T1000 (cell line): ENCODE results near the gene IQGAP3.

ENCODE experiments used
- DNase-seq: peaks from one replicate; lab custom pipeline; 2025; ENCODE audit warnings: mixed read lengths; lab: John Stamatoyannopoulos, UW

Gene IQGAP3

GRCh38 chr1:156511644-156512043, 60.7 kb downstream of the IQGAP3 start:
- DNase-seq: no peak

- no peak for DNase-seq
These were observed 61.7 kb downstream of the IQGAP3 start for GRCh38 chr1:156510709-156511108.

GRCh38 chr1:156509424-156510034, 62.8 kb downstream of the IQGAP3 start:
- DNase-seq: no peak

GRCh38 chr1:156508955-156509234, 63.5 kb downstream of the IQGAP3 start:
- no peak for DNase-seq

GRCh38 chr1:156508205-156508954, 64.0 kb downstream of the IQGAP3 start:
- no peak for DNase-seq

- no peak for DNase-seq
These were observed 65.9 kb downstream of the IQGAP3 start for GRCh38 chr1:156506450-156506849.

- DNase-seq: no peak
These were observed 66.6 kb downstream of the IQGAP3 start for GRCh38 chr1:156505679-156506298.

- DNase-seq: peak; percentile 92
These were observed 67.3 kb downstream of the IQGAP3 start for GRCh38 chr1:156504821-156505678.

GRCh38 chr1:156504438-156504813, 67.9 kb downstream of the IQGAP3 start:
- no peak for DNase-seq

- DNase-seq: no peak
These were observed 68.5 kb downstream of the IQGAP3 start for GRCh38 chr1:156503698-156504437.

- peak; percentile 48 for DNase-seq
These were observed 69.3 kb downstream of the IQGAP3 start for GRCh38 chr1:156502894-156503697.

- DNase-seq: no peak
These were observed 69.9 kb downstream of the IQGAP3 start for GRCh38 chr1:156502391-156502893.

GRCh38 chr1:156500793-156501506, 71.4 kb downstream of the IQGAP3 start:
- peak; percentile 91 for DNase-seq

GRCh38 chr1:156500543-156500792, 71.9 kb downstream of the IQGAP3 start, which contains the start of gene MEF2D:
MEF2D (minus strand) TSS chr1:156500775; CDS start chr1:156483292, 17,483 bp downstream.
- no peak for DNase-seq

- no peak for DNase-seq
These were observed 72.4 kb downstream of the IQGAP3 start for GRCh38 chr1:156499842-156500542.

- no peak for DNase-seq
These were observed 73.0 kb downstream of the IQGAP3 start for GRCh38 chr1:156499194-156499841.

- no peak for DNase-seq
These were observed 73.8 kb downstream of the IQGAP3 start for GRCh38 chr1:156498432-156499193.

- DNase-seq: no peak
These were observed 74.5 kb downstream of the IQGAP3 start for GRCh38 chr1:156497743-156498431.
